C4-2B (cell line): Measurements from ENCODE around the gene SIK3.

Experiments
- H3K27ac ChIP-seq: fragments of 450-650 bp; 2 replicates; pipeline ENCODE4 v1.5.1; 2017
- ZFX ChIP-seq: fragments of 450-650 bp; IDR thresholded peaks from 2 replicates; pipeline ENCODE4 v1.6.1; 2017
- TF ChIP-seq, protein P1 (sequence below): fragments of 450-650 bp; conservative IDR thresholded peaks from 2 replicates; pipeline ENCODE4 v1.5.1; 2017; ENCODE audit warnings: mild to moderate bottlenecking

The SIK3 gene

GRCh38 chr11:116990061-116990473 lies 108.2 kb downstream of the SIK3 start:
- TF ChIP-seq, protein P1, sequence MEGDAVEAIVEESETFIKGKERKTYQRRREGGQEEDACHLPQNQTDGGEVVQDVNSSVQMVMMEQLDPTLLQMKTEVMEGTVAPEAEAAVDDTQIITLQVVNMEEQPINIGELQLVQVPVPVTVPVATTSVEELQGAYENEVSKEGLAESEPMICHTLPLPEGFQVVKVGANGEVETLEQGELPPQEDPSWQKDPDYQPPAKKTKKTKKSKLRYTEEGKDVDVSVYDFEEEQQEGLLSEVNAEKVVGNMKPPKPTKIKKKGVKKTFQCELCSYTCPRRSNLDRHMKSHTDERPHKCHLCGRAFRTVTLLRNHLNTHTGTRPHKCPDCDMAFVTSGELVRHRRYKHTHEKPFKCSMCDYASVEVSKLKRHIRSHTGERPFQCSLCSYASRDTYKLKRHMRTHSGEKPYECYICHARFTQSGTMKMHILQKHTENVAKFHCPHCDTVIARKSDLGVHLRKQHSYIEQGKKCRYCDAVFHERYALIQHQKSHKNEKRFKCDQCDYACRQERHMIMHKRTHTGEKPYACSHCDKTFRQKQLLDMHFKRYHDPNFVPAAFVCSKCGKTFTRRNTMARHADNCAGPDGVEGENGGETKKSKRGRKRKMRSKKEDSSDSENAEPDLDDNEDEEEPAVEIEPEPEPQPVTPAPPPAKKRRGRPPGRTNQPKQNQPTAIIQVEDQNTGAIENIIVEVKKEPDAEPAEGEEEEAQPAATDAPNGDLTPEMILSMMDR, result no peak
- no peak for TF ChIP-seq ZFX
- H3K27ac ChIP-seq, result no peak overlapping the region

DNA sequence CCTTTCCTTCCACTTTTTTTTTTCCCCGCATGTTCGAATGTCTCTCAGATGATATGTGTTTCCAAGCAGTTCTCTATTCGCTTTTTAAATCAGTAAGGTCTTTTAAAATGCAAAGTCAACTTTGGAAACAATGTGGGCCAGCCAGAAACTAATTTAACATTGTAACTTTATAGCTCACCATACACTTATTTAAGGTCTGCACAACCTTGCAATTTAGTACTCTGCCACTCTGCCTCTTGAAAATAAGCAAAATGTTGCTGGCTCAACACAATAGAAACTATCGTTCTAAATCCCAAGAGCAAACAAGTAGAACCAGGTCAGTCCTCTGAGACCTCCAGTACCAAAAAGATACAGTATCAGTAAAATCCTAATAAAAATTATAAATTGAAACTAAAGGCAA lies 109.0 kb downstream of the SIK3 start:
- no peak overlapping the region for H3K27ac ChIP-seq
- TF ChIP-seq ZFX, result no peak
- TF ChIP-seq, protein P1, result no peak

- TF ChIP-seq, protein P1, result no peak
- TF ChIP-seq ZFX, result no peak
- H3K27ac ChIP-seq, result no peak overlapping the region
These were observed 111.6 kb downstream of the SIK3 start for GRCh38 chr11:116986521-116987105.

- H3K27ac ChIP-seq, result no peak overlapping the region
- TF ChIP-seq, protein P1, result no peak
- no peak for TF ChIP-seq ZFX
These were observed 113.6 kb downstream of the SIK3 start for GRCh38 chr11:116984589-116984988.

DNA sequence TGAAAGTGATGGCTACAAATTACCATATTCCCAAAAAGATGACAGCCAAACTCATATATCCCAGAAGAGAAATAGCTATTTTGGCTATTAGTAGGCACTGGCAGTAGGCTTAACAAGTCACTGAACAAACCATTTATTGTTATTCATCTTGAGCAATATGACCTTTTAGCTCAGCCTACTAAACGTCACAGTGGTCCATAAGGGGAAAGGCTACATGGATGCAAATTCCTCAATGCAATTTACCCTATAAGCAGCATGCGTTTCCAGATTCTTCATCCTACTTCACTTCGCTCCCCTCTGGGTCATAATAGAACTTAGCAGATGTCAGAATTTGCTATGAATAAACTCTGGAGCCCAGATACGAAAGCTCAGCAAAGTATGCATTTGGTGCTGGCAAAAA lies 114.0 kb downstream of the SIK3 start:
- no peak for TF ChIP-seq ZFX
- TF ChIP-seq, protein P1, result no peak
- H3K27ac ChIP-seq, result no peak overlapping the region

DNA sequence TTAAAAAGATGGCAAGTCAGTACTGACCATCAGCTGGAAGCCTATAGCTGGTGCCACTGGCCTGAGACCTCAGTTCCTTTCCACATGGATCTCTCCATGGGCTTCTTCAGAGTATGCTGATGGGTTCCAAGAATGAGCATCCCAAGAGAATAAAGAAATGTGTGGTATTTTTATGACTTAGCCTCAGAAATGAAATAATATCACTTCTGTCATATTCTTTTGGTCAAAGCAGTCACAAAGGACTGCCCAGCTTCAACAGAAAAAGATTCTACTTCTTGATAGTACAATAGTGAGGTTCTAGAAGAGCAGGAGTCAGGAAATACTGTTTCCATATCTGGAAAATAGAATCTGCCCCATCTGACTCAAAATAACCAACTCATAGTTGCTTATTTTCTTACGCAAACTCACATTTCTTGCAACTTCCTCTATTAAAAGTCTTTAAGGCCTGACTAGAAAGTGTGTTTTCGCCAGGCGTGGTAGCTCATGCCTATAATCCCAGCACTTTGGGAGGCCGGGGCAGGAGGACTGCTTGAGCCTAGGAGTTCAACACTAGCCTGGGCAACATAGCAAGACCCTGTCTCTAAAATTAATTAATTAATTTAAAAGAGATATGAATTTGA lies 116.9 kb downstream of the SIK3 start:
- TF ChIP-seq, protein P1, result no peak
- TF ChIP-seq ZFX, result no peak
- no peak overlapping the region for H3K27ac ChIP-seq

GRCh38 chr11:116980136-116980793 lies 118.0 kb downstream of the SIK3 start:
- H3K27ac ChIP-seq, result no peak overlapping the region

More at GRCh38 chr11:116980136-116980793, 118.0 kb downstream of the SIK3 start:
- TF ChIP-seq, protein P1, result no peak
- no peak for TF ChIP-seq ZFX
